Endothelial cell of umbilical vein (primary cell): ENCODE results near the gene TMC6.

Source experiments
- EZH2 ChIP-seq: IDR thresholded peaks from 2 replicates; pipeline ENCODE4 v1.6.1; 2012; ENCODE audit warnings: borderline replicate concordance, low read depth, mild to moderate bottlenecking, moderate library complexity, low read length, inconsistent platforms; ENCODE audit not compliant: severe bottlenecking
- POLR2AphosphoS5 ChIP-seq: IDR thresholded peaks from 2 replicates; pipeline ENCODE4 v1.6.1; 2012; ENCODE audit warnings: low read depth, mild to moderate bottlenecking, control low read depth, low read length, moderate library complexity; ENCODE audit not compliant: insufficient read depth
- TF ChIP-seq, protein P1 (sequence below), 2 donors: IDR thresholded peaks; 1 replicate in 1 of 2; 2 replicates in 1 of 2; pipeline ENCODE4 v1.5.1; 2011; ENCODE audit warnings: low read length in 2 of 2, mild to moderate bottlenecking in 2 of 2, moderate library complexity in 2 of 2, control low read depth in 1 of 2, inconsistent platforms in 1 of 2, low read depth in 1 of 2; ENCODE audit not compliant: insufficient read depth in 1 of 2; ENCODE audit errors: extremely low read depth in 1 of 2

DNA sequence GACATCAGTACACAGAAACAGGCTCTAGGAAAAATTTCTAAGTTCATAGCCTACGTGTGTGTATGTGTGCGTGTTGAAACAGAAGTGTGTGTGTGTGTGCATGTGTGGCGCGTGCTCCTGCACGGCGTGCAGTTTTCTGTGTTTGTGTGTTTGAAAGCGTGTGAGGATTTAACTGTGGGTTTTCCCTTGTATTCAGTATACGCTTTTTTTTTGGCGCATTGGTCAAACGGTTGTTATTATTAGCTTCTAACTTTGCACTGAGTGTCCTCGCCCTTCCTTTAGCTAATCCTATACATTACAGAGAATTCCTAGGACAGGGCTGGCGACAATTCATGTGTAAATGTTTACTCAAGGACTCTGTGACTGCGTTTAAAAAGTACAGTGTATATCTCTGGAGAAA lies 23.0 kb downstream of the TMC6 start:
- TF ChIP-seq, protein P1, sequence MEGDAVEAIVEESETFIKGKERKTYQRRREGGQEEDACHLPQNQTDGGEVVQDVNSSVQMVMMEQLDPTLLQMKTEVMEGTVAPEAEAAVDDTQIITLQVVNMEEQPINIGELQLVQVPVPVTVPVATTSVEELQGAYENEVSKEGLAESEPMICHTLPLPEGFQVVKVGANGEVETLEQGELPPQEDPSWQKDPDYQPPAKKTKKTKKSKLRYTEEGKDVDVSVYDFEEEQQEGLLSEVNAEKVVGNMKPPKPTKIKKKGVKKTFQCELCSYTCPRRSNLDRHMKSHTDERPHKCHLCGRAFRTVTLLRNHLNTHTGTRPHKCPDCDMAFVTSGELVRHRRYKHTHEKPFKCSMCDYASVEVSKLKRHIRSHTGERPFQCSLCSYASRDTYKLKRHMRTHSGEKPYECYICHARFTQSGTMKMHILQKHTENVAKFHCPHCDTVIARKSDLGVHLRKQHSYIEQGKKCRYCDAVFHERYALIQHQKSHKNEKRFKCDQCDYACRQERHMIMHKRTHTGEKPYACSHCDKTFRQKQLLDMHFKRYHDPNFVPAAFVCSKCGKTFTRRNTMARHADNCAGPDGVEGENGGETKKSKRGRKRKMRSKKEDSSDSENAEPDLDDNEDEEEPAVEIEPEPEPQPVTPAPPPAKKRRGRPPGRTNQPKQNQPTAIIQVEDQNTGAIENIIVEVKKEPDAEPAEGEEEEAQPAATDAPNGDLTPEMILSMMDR (IDR thresholded peaks at IDR 0.05; ENCODE audit: extremely low read depth in 1 of 2, insufficient read depth in 1 of 2, low read depth in 1 of 2, low read length in 2 of 2) = no peak
- no peak for TF ChIP-seq POLR2AphosphoS5
- no peak for TF ChIP-seq EZH2
